HG03108 (cell line): ENCODE measurements around the gene LRRC74B.
A peak's percentile ranks its signal among the peaks of the same experiment; 100 is the strongest.

Source experiments
- ATAC-seq: cut with Tn5 transposase; IDR thresholded peaks from one replicate; pipeline ENCODE4 v1.9.1; 2021; ENCODE audit warnings: moderate library complexity; ENCODE audit not compliant: unreplicated experiment

The LRRC74B gene

GRCh38 chr22:21013657-21014201, 32.0 kb upstream of the LRRC74B start:
- ATAC-seq: no peak

- ATAC-seq: peak; percentile 77
Observed at GRCh38 chr22:21014202-21014725, 31.5 kb upstream of the LRRC74B start.

- ATAC-seq: no peak
Observed at GRCh38 chr22:21014726-21015465, 30.9 kb upstream of the LRRC74B start, which contains the start of gene P2RX6. Gene P2RX6, plus strand, starts transcription at chr22:21015165. Its CDS starts 10 bp downstream, at chr22:21015175.

- ATAC-seq: no peak
Observed at GRCh38 chr22:21015466-21016006, 30.2 kb upstream of the LRRC74B start.

GRCh38 chr22:21016644-21017420, 28.9 kb upstream of the LRRC74B start:
- no peak for ATAC-seq

- ATAC-seq: no peak
Observed at GRCh38 chr22:21018314-21018713, 27.4 kb upstream of the LRRC74B start.

GRCh38 chr22:21020802-21021429, 24.8 kb upstream of the LRRC74B start:
- ATAC-seq: no peak

GRCh38 chr22:21022507-21022906, 23.2 kb upstream of the LRRC74B start:
- no peak for ATAC-seq

GRCh38 chr22:21022955-21023614, 22.7 kb upstream of the LRRC74B start:
- ATAC-seq: no peak

- ATAC-seq: no peak
Observed at GRCh38 chr22:21025266-21025665, 20.5 kb upstream of the LRRC74B start.

GRCh38 chr22:21025763-21026755, 19.7 kb upstream of the LRRC74B start:
- no peak for ATAC-seq

GRCh38 chr22:21026783-21027692, 18.7 kb upstream of the LRRC74B start:
- no peak for ATAC-seq

- no peak for ATAC-seq
Observed at GRCh38 chr22:21028277-21029251, 17.2 kb upstream of the LRRC74B start.

GRCh38 chr22:21029486-21030025, 16.2 kb upstream of the LRRC74B start:
- ATAC-seq: no peak

- ATAC-seq: no peak
Observed at GRCh38 chr22:21030032-21030431, 15.7 kb upstream of the LRRC74B start.

GRCh38 chr22:21030621-21031544, 14.9 kb upstream of the LRRC74B start:
- ATAC-seq: no peak
